HCEC 1CT (cell line): ENCODE results near the gene DHPS.

Experiments used
- DNase-seq: peaks from one replicate; pipeline ENCODE4 v3.0.0-alpha.2; 2017

Gene DHPS

DNA sequence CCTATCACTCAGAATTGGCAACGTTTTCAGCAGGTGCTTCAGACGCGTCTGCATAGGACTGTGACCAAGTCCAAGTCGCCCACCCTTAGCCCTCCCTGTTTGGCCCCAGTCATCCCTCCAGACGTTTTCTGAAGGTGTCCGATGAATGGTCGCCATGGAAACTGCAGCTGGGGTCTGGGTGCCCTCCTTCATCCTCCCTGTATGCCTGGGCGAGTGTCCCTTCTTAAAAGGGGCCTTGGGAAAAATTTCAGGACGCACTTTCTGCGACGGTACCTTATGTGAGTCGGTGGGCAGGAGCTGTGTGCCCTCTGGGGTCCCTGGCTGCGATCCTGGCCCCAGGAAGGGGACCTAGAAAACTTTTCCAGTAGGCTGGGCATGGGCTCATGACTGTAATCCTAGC is 40.2 kb downstream of the DHPS start:
- DNase-seq = no peak

DNA sequence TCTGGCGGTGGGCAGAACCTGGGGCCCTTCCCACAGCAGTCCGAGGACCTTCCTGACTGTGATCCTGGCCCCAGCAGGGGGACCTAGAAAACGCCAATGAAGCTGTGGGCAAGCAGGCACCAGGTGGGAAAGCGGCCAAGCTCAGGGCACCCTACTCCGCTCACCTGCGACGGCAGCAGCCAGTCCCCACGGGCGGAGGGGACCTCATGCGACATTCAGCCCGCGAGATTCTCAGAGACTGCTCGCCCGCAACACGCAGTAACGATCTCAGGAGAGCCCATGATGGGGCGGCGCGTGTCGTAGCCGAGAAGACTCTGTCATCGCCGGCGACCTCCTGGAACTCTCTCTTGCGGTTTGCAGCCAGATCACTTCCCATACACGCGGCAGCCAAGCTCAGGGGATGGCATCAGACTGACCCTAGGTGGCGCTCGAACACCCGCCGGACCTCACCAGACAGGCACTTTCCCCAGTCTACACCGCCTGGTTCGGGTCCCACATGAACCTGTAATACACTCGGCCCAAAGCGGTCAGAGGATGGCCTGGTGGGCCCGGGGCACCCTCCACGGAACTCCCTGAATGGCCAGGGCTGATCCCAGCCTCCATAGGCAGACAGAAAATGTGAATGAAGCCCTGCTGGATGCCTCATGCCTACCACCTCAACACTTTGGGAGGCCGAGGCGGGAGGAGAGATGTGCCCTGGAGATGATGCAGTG is 41.6 kb downstream of the DHPS start:
- DNase-seq = peak; percentile 56

- no peak for DNase-seq
Observed at GRCh38 chr19:12638611-12639182, 43.0 kb downstream of the DHPS start.

DNA sequence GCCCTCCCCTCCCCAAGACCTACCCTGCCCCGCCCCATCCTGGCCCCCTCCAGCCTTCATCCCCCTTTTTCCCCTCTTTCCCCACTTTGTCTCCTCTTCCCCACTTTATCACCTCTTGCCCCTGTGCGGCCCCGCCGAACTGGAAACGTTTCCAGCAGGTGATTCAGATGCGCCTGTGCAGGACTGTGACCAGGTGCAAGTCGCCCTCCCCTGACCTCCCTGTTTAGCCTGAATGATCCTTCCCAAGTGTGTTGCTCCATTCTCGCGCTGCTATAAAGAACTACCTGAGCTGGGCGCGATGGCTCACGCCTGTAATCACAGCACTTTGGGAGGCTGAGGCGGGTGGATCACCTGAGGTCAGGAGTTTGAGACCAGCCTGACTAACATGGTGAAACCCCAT is 45.0 kb downstream of the DHPS start:
- no peak for DNase-seq

- no peak for DNase-seq
Observed at GRCh38 chr19:12629215-12629614, 52.5 kb downstream of the DHPS start.

DNA sequence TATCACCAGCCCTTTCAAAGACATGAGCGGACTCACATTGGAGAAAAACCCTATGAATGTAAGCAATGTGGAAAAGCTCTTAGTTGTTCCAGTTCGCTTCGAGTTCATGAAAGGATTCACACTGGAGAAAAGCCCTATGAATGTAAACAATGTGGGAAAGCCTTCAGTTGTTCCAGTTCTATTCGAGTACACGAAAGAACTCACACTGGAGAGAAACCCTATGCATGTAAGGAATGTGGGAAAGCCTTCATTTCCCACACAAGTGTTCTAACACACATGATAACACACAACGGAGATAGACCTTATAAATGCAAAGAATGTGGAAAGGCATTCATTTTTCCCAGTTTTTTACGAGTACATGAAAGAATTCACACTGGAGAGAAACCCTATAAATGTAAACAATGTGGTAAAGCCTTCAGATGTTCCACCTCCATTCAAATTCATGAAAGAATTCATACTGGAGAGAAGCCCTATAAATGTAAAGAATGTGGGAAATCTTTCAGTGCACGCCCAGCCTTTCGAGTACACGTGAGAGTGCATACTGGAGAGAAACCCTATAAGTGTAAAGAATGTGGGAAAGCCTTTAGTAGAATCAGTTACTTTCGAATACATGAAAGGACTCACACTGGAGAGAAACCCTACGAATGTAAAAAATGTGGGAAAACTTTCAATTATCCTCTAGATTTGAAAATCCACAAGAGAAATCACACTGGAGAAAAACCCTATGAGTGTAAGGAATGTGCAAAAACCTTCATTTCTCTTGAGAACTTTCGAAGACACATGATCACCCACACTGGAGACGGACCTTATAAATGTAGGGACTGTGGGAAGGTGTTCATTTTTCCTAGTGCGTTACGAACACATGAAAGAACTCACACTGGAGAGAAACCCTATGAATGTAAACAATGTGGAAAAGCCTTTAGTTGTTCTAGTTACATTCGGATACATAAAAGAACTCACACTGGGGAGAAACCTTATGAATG is 53.3 kb downstream of the DHPS start:
- DNase-seq = no peak

DNA sequence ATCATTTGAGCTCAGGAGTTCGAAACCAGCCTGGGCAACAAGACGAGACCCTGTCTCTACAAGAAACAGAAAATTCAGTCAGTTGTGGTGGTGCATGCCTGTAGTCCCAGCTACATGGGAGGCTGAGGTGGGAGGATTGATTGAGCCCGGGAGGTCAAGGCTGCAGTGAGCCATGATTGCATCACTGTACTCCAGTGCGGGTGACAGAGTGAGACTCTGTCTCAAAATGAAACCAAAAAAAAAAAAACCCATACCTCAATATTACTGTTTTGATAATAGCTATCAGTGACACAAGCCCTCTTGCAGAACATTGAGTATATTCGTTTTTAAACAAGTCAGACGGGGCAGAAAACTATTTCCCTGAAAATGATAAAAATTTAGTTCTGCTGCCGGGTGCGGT is 54.7 kb downstream of the DHPS start:
- DNase-seq = no peak
